IPS-NIHi11 (cell line): Measurements from ENCODE around the gene UBE2J1.
"Not testable (repeated sequence)": the region's sequence is repeated elsewhere in the genome, so short reads cannot be mapped to it uniquely, and the experiment has no call there.

Experiments
- DNase-seq: peaks from one replicate; pipeline ENCODE4 v3.0.0; 2012; ENCODE audit warnings: mixed read lengths, low spot score

UBE2J1 gene

DNA sequence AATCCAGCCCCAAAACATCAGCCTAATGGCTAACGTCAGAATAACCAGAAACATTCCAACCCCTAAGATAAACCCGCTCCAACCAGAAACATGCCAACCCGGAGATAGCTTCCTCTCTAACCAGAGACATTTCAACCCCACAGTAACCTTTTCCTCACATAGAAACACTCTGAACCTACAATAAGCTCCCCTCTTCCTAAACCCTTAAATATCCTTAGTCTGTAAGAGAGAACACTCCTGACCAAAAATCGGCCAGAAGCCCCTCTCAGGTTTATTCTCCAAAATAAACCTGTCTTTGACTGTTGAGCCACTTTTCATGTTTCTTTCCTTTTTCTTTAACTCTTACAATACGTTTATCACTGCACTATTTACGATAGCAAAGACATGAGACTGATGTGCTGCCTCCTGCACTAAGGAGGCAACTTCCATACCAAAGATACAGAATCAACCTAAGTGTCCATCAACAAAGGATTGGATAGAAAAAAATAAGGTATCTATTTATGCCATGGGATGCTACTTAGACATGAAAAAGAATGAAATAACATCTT is 32.4 kb downstream of the UBE2J1 start:
- DNase-seq, result no peak

DNA sequence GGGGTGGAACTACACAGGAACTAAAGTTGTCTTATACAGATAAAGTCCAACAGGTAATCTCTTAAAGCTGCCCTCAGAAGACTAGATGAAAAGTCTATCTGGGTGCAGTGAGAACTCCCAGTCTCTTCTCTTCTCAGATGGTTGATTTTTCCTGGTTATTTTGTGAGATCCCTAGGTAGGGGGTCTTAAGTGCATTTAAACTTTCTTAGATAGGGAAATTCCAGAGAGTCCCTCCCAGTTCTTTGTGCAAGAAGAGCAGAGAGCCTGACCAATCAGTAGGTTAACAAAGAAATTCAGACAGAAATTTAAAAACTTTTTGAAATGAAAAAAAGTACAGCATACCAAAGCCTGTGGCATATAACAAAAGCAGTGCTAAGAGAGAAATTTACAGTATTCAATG is 35.5 kb downstream of the UBE2J1 start:
- DNase-seq, result no peak

DNA sequence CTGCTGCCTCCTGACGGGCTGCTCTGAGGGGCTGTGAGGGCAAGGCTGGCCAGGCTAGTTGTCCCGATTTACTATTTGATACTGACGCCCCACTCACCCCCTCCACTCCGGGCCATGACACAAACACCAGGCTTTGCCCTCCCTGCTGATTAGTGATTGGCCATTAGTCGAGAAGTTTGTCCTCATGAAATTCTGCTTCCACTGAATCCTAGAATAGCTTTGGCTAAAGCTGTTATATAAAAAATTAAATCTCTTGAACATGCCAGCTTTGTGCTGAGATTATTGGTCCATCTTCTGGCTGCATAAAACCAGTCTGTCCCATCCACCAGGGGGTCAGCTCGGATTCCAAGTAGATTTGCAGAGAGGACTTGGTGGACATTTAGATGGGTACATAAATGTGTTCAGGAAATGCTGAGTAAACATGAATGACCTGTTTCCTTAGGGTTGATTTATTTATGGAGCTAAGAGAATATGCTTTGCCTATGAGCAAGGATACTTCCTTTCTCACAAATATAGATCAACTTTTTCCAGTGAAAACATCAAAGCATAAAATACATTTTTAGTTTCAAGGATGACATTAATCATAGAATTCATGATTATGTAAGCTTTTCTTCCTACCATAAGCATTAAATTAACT is 37.2 kb downstream of the UBE2J1 start, which contains the start of gene GABRR2:
Gene GABRR2 (minus strand): TSS at position 51 of the 637 bp plus-strand sequence. CDS start 134 bp downstream, outside the sequence.
- DNase-seq, result no peak

GRCh38 chr6:89314692-89315091 is 37.8 kb downstream of the UBE2J1 start:
- no peak for DNase-seq

GRCh38 chr6:89313006-89313405 is 39.5 kb downstream of the UBE2J1 start:
- DNase-seq, result no peak

DNA sequence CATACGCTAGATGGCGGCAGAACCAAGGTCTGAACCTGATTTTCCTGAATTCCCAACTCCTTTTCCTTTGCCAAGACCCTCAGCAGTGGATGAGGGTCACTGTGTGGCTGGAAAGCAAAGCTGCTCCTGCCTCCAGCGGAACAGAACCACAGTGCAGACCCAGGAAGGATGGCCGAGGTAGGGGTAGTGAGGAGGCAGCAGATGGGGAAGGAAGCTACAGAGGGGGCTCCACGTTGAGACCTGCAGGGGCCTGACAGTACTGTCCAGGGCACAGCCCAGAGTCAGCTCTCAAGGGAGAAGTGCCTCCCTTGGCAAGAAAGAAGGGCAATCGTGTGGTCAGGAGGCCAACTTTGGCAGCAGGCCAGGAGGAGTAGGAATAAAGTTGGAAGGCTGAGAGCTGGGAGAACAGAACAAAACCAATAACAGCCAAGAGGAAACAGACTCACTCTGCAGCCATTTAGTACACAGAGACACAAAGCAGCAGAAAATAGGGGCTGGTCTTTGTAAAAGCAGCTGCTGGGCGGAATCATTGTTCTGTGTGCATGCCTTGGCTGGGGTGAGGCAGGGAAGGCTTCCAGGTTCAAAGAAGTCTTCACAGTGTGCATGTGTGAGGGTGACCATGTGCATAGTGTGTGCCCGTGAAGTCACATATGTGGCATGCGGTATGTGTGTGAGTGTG is 40.5 kb downstream of the UBE2J1 start:
- DNase-seq, result peak; percentile 67

DNA sequence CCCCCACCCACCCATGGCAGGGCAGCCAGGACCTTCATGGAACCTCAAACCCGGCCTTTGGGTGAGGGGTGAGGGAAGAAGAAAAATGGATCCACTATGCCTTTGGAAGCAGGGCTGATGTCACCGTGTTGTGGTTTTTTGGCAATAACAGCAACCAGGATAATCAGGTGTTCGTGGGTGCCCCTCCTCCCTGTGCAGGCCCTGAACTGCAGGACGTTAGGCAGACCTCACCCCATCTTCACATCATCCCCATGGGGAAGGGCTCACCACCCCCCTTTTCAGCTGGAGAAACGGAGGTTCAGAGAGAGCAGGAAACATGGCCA is 41.0 kb downstream of the UBE2J1 start:
- no peak for DNase-seq

GRCh38 chr6:89310929-89311328 is 41.6 kb downstream of the UBE2J1 start:
- no peak for DNase-seq

- no peak for DNase-seq
Observed at GRCh38 chr6:89308525-89309395, 43.8 kb downstream of the UBE2J1 start.

DNA sequence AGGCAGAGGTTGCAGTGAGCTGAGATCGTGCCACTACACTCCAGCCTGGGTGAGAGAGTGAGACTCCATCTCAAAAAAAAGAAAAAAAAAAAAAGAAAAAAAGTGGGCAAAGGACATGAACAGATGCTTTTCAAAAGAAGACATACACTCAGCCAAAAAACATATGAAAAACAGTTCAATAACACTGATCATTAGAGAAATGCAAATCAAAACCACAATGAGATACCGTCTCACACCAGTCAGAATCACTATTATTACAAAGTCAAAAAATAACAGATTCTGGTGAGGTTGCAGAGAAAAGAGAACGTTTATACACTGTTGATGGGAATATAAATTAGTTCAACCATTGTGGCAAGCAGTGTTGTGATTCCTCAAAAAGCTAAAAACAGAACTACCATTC is 48.0 kb downstream of the UBE2J1 start:
- DNase-seq, result not testable (repeated sequence)

- no peak for DNase-seq
Observed at GRCh38 chr6:89302936-89303335, 49.6 kb downstream of the UBE2J1 start.

DNA sequence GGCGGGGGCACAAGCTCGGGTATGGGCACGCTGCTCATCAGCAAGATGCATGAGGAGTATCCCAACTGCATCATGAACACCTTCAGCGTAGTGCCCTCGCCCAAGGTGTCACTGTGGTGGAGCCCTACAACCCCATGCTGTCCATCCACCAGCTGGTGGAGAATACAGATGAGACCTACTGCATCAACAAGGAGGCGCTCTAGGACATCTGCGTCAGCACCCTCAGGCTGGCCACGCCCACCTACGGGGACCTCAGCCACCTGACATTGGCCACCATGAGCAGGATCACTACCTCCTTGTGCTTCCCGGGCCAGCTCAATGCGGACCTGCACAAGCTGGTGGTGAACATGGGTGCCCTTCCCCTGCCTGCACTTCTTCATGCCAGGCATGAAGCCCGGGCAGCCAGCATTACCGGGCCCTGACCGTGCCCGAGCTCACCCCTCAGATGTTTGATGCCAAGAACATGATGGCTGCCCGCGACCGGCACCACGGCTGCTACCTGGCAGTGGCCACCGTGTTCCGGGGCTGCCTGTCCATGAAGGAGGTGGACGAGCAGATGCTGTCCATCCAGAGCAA is 50.2 kb downstream of the UBE2J1 start:
- no peak for DNase-seq

DNA sequence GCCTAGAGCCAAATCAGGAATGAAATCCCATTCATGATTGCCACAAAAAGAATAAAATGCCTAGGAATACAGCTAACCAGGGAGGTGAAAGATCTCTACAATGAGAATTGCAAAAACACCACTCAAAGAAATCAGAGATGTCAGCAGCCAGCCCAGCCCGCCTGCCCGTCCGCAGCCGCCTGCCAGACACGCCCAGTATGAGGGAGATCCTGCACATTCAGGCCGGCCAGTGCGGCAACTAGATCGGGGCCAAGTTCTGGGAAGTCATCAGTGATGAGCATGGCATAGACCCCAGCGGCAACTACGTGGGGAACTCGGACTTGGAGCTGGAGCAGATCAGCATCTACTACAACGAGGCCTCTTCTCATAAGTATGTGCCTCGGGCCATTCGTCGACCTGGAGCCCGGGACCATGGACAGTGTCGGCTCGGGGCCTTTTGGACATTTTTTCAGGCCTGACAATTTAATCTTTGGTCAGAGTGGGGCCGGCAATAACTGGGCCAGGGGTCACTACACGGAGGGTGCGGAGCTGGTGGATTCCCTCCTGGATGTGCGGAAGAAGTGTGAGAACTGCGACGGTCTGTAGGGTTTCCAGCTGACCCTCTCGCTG is 50.8 kb downstream of the UBE2J1 start:
- no peak for DNase-seq

- peak; percentile 66 for DNase-seq
Observed at GRCh38 chr6:89299466-89299850, 53.1 kb downstream of the UBE2J1 start.

DNA sequence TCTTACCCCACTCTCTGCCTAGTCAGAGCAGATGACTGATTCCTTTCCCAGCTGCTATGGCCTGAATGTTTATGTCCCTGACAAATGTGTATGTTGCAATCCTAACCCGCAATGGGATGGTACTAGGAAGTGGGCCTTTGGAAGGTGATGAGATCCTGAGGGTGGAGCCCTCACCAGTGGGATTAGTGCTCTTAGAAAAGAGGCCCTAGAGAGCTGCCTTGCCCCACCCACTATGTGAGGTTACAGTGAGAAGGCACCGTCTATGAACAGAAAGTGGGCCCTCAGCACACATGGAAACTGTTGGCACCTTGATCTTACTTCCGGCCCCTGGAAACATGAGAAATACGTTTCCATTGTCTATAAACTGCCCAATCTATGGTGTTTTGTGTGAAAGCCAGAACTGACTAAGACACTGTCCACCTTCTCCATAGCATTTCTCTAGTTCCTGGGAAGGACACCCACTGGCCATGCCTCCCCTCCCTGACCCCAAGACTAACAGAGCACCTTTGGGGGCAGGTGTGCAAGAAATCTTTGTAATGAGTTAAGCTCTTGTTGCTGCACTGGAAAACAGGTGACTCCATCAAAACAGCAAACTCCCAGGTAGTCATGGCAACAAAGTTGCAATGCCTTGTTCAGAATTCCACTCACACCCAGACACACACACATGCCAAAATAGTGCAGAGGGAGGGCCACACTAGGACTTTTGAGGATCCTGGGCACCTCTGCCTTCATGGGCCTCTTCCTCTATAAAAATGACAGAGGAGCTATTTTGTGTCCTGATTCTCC is 53.6 kb downstream of the UBE2J1 start:
- DNase-seq, result no peak

DNA sequence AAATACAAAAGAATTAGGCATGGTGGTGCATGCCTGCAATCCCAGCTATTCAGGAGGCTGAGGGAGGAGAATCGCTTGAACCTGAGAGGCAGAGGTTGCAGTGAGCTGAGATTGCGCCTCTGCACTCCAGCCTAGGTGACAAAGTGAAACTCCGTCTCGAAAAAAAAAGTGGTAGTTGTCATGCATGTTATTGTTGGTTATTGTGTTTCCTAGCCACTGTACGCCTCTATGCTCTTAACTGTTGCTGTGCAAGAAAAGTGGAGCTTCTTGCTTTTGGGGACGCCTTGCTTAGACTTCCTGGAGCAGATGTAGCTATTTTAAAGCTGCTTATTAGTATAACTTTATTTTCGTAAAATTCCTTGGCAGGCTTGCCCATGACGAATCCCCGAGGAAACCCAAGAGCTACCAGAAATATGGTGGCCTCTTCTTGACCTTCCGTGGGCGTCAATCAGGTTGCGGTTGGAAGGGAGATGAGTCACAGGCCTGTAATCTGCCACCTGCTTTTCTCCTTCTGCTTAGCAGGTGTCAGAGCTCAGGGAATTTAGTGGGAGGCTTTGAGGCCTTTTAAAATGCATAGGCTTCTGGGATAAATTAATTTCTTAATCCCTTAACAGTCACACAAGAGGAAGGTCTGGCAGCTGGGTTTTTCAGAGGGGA is 54.7 kb downstream of the UBE2J1 start:
- DNase-seq, result peak; percentile 42

DNA sequence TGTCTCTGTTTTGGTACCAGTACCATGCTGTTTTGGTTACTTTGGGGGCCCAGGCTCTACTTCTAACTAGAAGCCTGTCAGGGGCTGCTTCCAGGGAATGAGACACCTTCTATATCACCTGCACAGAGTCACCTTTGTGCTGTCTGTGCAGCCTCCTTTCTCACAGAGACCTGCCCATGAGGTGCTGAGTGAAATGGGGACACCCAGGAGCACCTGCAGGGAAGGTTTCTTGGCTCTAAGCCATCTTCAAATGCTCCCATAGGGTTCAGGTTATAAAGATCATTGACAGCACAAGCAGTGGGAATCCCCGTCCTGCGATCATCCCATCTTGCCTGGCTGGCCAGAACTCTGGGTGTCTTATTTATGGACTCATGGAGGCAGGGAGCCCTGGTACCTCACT is 56.5 kb downstream of the UBE2J1 start:
- DNase-seq, result no peak

DNA sequence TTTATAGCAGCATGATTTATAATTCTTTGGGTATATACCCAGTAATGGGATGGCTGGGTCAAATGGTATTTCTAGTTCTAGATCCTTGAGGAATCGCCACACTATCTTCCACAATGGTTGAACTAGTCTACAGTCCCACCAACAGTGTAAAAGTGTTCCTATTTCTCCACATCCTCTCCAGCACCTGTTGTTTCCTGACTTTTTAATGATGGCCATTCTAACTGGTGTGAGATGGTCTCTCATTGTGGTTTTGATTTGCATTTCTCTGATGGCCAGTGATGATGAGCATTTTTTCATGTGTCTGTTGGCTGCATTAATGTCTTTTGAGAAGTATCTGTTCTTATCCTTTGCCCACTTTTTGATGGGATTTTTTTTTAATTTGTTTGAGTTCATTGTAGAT is 57.4 kb downstream of the UBE2J1 start:
- not testable (repeated sequence) for DNase-seq

DNA sequence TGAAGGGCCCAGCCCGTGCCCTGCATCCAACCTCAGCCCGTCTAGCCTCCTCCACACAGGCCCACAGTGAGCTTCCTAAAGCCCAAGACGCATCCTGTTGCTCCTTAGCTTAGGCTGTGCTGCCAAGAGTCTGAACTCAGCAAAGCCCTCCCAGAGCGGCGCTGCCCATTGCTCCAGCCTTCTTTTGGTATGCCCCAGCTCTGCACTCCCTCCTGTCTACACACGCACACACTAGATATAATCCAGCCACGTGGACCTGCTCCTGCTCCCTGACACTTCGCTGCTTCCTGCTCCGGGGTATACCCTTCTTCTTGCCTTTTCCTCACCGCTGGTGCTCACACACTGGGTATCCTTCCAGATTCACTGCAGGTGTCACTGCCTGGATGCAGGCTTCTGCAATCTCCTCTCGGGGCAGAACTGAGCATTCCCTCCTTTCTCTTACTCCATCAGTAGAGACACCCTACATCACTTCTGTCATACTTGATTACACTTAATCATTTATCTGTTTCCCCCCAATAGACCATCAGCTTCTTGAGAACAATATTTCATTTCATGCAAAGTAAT is 61.2 kb downstream of the UBE2J1 start:
- DNase-seq, result no peak
